RWPE2 (cell line): Measurements from ENCODE around the gene CDK14.

Experiments
- ATAC-seq: fragments of 200-7000 bp; cut with Tn5 transposase; 3 replicates; pipeline ENCODE4 v1.9.1; 2021; ENCODE audit warnings: low read depth
- DNase-seq: peaks from one replicate; pipeline ENCODE4 v3.0.0-alpha.2; 2020; ENCODE audit warnings: low spot score
- H3K27ac ChIP-seq: fragments of 450-650 bp; 2 replicates; pipeline ENCODE4 v1.5.1; 2017; ENCODE audit warnings: mild to moderate bottlenecking; ENCODE audit not compliant: poor library complexity, severe bottlenecking
- H3K27me3 ChIP-seq: fragments of 250-450 bp; sonication (Bioruptor Pico); 2 replicates; pipeline ENCODE4 v1.5.1; 2021; ENCODE audit warnings: mild to moderate bottlenecking, moderate library complexity; ENCODE audit not compliant: insufficient read depth, poor library complexity, severe bottlenecking
- H3K36me3 ChIP-seq: fragments of 250-450 bp; sonication (Bioruptor Pico); 2 replicates; pipeline ENCODE4 v1.5.1; 2020; ENCODE audit warnings: low read depth, mild to moderate bottlenecking, moderate library complexity
- H3K4me1 ChIP-seq: fragments of 250-450 bp; sonication (Bioruptor Pico); 2 replicates; pipeline ENCODE4 v1.5.1; 2021; ENCODE audit warnings: mild to moderate bottlenecking, moderate library complexity; ENCODE audit not compliant: insufficient read depth, poor library complexity, severe bottlenecking
- H3K4me3 ChIP-seq: fragments of 250-450 bp; sonication (Bioruptor Pico); 2 replicates; pipeline ENCODE4 v1.5.1; 2021; ENCODE audit warnings: mild to moderate bottlenecking, moderate library complexity; ENCODE audit not compliant: severe bottlenecking
- H3K9me3 ChIP-seq: fragments of 250-450 bp; sonication (Bioruptor Pico); 2 replicates; pipeline ENCODE4 v1.5.1; 2021; ENCODE audit warnings: mild to moderate bottlenecking, moderate library complexity; ENCODE audit not compliant: severe bottlenecking
- TF ChIP-seq, protein P1 (sequence below): fragments of 450-650 bp; IDR thresholded peaks from one replicate; pipeline ENCODE4 v1.5.1; 2017; ENCODE audit warnings: mild to moderate bottlenecking, moderate library complexity; ENCODE audit not compliant: poor library complexity, severe bottlenecking

Gene CDK14

DNA sequence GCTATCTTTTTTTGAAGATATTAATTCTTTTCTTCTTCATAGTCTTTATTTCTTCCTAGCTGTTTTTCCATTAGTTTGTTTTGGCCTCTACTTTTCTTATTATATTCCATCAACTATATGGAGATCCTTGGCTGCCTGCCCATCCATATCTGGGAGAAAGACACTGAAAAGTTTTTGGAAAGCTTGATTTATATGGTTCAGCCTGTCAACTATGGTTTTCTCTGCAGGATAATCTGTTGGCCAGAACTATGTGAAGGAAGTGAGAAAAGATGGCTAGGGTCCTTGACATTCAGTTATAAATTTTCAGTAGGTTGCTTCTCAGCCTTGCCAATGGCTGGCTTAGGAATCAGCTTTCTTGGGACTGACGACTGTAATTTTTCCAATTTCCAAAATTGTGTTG lies 10.0 kb upstream of the CDK14 start:
- no peaks in the 10 kb centered on the region for H3K4me1 ChIP-seq
- H3K27ac ChIP-seq: no peak overlapping the region
- H3K27me3 ChIP-seq: no peaks in the 10 kb centered on the region
- TF ChIP-seq, protein P1, sequence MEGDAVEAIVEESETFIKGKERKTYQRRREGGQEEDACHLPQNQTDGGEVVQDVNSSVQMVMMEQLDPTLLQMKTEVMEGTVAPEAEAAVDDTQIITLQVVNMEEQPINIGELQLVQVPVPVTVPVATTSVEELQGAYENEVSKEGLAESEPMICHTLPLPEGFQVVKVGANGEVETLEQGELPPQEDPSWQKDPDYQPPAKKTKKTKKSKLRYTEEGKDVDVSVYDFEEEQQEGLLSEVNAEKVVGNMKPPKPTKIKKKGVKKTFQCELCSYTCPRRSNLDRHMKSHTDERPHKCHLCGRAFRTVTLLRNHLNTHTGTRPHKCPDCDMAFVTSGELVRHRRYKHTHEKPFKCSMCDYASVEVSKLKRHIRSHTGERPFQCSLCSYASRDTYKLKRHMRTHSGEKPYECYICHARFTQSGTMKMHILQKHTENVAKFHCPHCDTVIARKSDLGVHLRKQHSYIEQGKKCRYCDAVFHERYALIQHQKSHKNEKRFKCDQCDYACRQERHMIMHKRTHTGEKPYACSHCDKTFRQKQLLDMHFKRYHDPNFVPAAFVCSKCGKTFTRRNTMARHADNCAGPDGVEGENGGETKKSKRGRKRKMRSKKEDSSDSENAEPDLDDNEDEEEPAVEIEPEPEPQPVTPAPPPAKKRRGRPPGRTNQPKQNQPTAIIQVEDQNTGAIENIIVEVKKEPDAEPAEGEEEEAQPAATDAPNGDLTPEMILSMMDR: no peak
- ATAC-seq (no peak), DNase-seq (no peak)
- no peaks in the 10 kb centered on the region for H3K9me3 ChIP-seq
- H3K36me3 ChIP-seq: no peaks in the 10 kb centered on the region
- H3K4me3 ChIP-seq: no peak overlapping the region

DNA sequence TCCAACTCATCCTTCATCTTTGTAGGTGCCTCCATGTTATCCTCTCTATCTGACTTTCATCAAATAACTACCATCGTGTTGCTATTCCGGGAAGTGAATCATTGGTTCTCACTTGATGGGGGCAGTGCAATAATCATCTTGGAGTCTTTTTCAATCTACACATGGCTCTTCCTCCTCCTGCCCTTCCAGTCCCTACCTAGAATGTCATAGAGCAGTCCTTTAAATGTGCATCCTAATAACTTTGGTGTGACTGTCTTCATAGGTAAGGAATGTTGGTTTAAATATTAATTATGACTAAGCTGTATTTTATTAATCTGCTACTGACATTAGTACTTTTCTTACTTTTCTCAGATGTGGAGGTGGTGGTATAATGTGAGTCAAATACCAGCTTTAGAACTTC lies 8.4 kb upstream of the CDK14 start:
- ATAC-seq: no peak
- H3K36me3 ChIP-seq: no peaks in the 10 kb centered on the region
- no peak overlapping the region for H3K4me3 ChIP-seq
- peaks cover 6% of the 10 kb centered on the region for H3K4me1 ChIP-seq
- H3K9me3 ChIP-seq: no peaks in the 10 kb centered on the region
- DNase-seq: no peak
- TF ChIP-seq, protein P1: no peak
- no peak overlapping the region for H3K27ac ChIP-seq
- no peaks in the 10 kb centered on the region for H3K27me3 ChIP-seq

DNA sequence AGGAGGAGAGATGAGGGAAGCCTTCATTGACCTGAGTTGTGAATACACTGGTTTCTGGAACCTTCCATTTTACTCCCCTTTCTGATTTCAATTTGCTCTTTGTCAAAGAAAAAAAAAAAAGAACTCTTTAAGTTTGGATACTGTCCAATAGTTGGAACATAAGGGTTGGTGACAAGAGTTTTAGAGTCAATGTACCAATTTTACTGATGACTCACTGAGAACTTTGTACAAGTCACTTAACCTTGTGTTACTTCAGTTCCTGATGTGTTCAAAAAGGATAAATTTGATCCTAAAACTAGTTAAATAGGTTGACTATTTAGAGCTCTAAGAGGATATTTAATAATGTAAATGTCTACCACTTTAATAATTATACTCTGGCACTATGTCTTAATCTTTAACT lies 4.1 kb upstream of the CDK14 start:
- H3K27ac ChIP-seq: peak overlapping the region; percentile 12
- TF ChIP-seq, protein P1: no peak
- no peak overlapping the region for H3K4me3 ChIP-seq
- H3K36me3 ChIP-seq: no peaks in the 10 kb centered on the region
- no peaks in the 10 kb centered on the region for H3K9me3 ChIP-seq
- peaks cover 15% of the 10 kb centered on the region for H3K4me1 ChIP-seq
- DNase-seq (no peak), ATAC-seq (no peak)
- H3K27me3 ChIP-seq: no peaks in the 10 kb centered on the region

- no peak overlapping the region for H3K4me3 ChIP-seq
- peaks cover 18% of the 10 kb centered on the region for H3K4me1 ChIP-seq
- H3K27me3 ChIP-seq: no peaks in the 10 kb centered on the region
- ATAC-seq (no peak), DNase-seq (no peak)
- TF ChIP-seq, protein P1: no peak
- H3K27ac ChIP-seq: no peak overlapping the region
- no peaks in the 10 kb centered on the region for H3K9me3 ChIP-seq
- no peaks in the 10 kb centered on the region for H3K36me3 ChIP-seq
These were observed 2.9 kb upstream of the CDK14 start for GRCh38 chr7:90593205-90593604.

DNA sequence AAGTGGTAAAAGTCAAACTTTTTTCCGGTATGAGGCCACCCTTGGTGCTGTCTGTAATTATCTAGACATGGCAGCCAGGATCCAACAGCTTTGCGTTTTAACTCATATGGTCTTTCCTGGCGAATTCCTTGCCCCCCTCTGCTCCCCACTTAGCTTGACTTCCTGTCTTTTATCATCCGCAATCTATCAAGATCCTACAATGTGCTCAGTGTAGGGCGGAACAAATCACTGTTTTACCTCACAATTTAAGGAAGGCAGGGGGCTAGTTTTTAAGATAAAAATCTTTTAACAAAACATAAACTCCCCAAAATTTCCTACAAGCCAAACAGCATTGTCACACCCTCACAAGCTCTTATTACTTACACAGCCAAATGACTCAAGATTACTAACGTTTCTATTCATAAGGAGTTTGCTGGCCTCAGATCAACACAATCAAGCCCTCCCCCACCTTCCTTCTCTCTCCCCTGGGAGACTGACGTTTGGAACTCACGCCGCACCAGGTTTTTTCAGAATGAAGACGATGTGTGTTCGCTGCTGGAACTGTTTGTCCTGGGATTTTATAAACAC lies 1.3 kb upstream of the CDK14 start:
- DNase-seq (peak; percentile 77), ATAC-seq (peak; percentile 72)
- H3K27me3 ChIP-seq: no peaks in the 10 kb centered on the region
- peaks cover 30% of the 10 kb centered on the region for H3K4me1 ChIP-seq
- H3K36me3 ChIP-seq: no peaks in the 10 kb centered on the region
- H3K27ac ChIP-seq: peak overlapping the region; percentile 92
- H3K4me3 ChIP-seq: peak overlapping the region; percentile 89
- TF ChIP-seq, protein P1: no peak
- no peaks in the 10 kb centered on the region for H3K9me3 ChIP-seq
